GM13976 (cell line): ENCODE results near the gene CXCL3.

Experiments
- DNase-seq: peaks from one replicate; pipeline ENCODE4 v3.0.0; 2012; ENCODE audit warnings: low spot score
- CTCF ChIP-seq: IDR thresholded peaks from 2 replicates; pipeline ENCODE4 v1.5.1; 2012; ENCODE audit warnings: borderline replicate concordance, mild to moderate bottlenecking; ENCODE audit not compliant: insufficient read depth; ENCODE audit errors: extremely low read depth, missing control alignments, control extremely low read depth
- in situ Hi-C: fragments of 300-500 bp; cut with MboI; formaldehyde crosslinking; loops from one replicate; pipeline ENCODE4 v1.12.0; 2022; ENCODE audit warnings: low sequenced_read_pairs, mixed read lengths, inconsistent platforms; ENCODE audit not compliant: unreplicated experiment

CXCL3 gene

GRCh38 chr4:74061430-74061829 is 22.9 kb upstream of the CXCL3 start:
- DNase-seq = no peak
- TF ChIP-seq CTCF = no peak
- in situ Hi-C loops = no loop called here

- TF ChIP-seq CTCF = no peak
- in situ Hi-C loops = no loop called here
- DNase-seq = no peak
Measured at GRCh38 chr4:74059161-74059829, 20.8 kb upstream of the CXCL3 start.

- in situ Hi-C loops = no loop called here
- DNase-seq = no peak
- no peak for TF ChIP-seq CTCF
Measured at GRCh38 chr4:74058048-74058651, 19.7 kb upstream of the CXCL3 start.

GRCh38 chr4:74057588-74057987 is 19.1 kb upstream of the CXCL3 start:
- DNase-seq = no peak
- TF ChIP-seq CTCF = no peak
- in situ Hi-C loops = no loop called here

GRCh38 chr4:74056858-74057562 is 18.5 kb upstream of the CXCL3 start:
- no peak for DNase-seq
- in situ Hi-C loops = no loop called here
- no peak for TF ChIP-seq CTCF

- no peak for TF ChIP-seq CTCF
- DNase-seq = no peak
- in situ Hi-C loops = no loop called here
Measured at GRCh38 chr4:74056114-74056857, 17.8 kb upstream of the CXCL3 start.
